HepG2 (cell line): ENCODE measurements around the gene TXNRD3. TPM values are rescaled to one million over a fixed set of nuclear protein-coding genes. Genes with fewer than 3 reads are reported as not detected.

Experiments used
- ATAC-seq: fragments of 200-7000 bp; cut with Tn5 transposase; 3 replicates; pipeline ENCODE4 v1.9.1; 2020; ENCODE audit warnings: mild to moderate bottlenecking, moderate library complexity
- BruUV-seq: library from RNA; stranded (reverse); fragments of 400-500 nt; replicated peaks from 2 replicates; lab custom pipeline; 2021; lab: Mats Ljungman, UMichigan
- CTCF ChIA-PET: fragments of 300-600 bp; formaldehyde crosslinking; extraction: SDS; loops from one replicate; lab custom pipeline; 2021; ENCODE audit warnings: low total read pairs, inconsistent platforms, low intra/inter-chr PET ratio; lab: Yijun Ruan, JAX
- POLR2A ChIA-PET: fragments of 350-600 bp; sonication (Branson Sonifier 250); formaldehyde crosslinking; loops from one replicate; lab custom pipeline; 2020; ENCODE audit warnings: antibody characterized with exemption, inconsistent platforms; lab: Yijun Ruan, JAX
- DNase-seq: peaks from one replicate; pipeline ENCODE4 v3.0.0-alpha.2; 2015; ENCODE audit warnings: low spot score
- FAIRE-seq: peaks from 3 replicates; lab custom pipeline; 2011; peaks lifted over from hg19 to GRCh38; lab: Jason Lieb, UNC
- H2AFZ ChIP-seq: one replicate; pipeline ENCODE4 v1.6.1; 2011; ENCODE audit warnings: low read length, inconsistent platforms
- H3K27ac ChIP-seq: fragments of 300-600 bp; 3 replicates; pipeline ENCODE4 v1.8.0; 2011; ENCODE audit warnings: mixed run types, mild to moderate bottlenecking, mixed read lengths, low read length, inconsistent platforms; ENCODE audit not compliant: insufficient read depth; ENCODE audit errors: extremely low read length
- H3K27me3 ChIP-seq, 2 experiments: fragments of 200-600 bp in 1 of 2; 2 replicates in 1 of 2; 3 replicates in 1 of 2; pipeline versions ENCODE4 v1.6.0 to v1.8.0; 2011; ENCODE audit warnings: low read length in 2 of 2, mild to moderate bottlenecking in 2 of 2, moderate library complexity in 2 of 2, inconsistent platforms in 1 of 2; ENCODE audit not compliant: insufficient read depth in 2 of 2, control insufficient read depth in 1 of 2
- H3K36me3 ChIP-seq, 2 experiments: fragments of 200-600 bp in 1 of 2; replicated peaks in 1 of 2; 2 replicates in 1 of 2; 3 replicates in 1 of 2; pipeline versions ENCODE4 v1.5.1 to v1.8.0; 2011; ENCODE audit warnings: low read length in 2 of 2, inconsistent platforms in 1 of 2; ENCODE audit not compliant: insufficient read depth in 2 of 2, control insufficient read depth in 1 of 2
- H3K4me1 ChIP-seq: 2 replicates; pipeline ENCODE4 v1.5.1; 2012; ENCODE audit warnings: low read length, inconsistent platforms; ENCODE audit not compliant: insufficient read depth
- H3K4me2 ChIP-seq: 2 replicates; pipeline ENCODE4 v1.6.0; 2011; ENCODE audit warnings: low read depth, low read length, inconsistent platforms
- H3K4me3 ChIP-seq, 3 experiments: fragments of 200-600 bp in 1 of 3; sonication (generic), shearing (Covaris generic) in 1 of 3; replicated peaks in 1 of 3; 2 replicates each; pipeline ENCODE4 v1.5.1; 2011 to 2016; ENCODE audit warnings: low read length in 3 of 3, inconsistent platforms in 2 of 3, low read depth in 2 of 3, mild to moderate bottlenecking in 2 of 3, control low read depth in 1 of 3, mixed read lengths in 1 of 3; ENCODE audit not compliant: insufficient read depth in 1 of 3
- H3K79me2 ChIP-seq: one replicate; pipeline ENCODE4 v1.6.1; 2011; ENCODE audit warnings: low read length, inconsistent platforms; ENCODE audit not compliant: insufficient read depth
- H3K9ac ChIP-seq: 2 replicates; pipeline ENCODE4 v1.6.0; 2011; ENCODE audit warnings: mild to moderate bottlenecking, low read depth, low read length, inconsistent platforms; ENCODE audit not compliant: insufficient read depth
- H3K9me3 ChIP-seq: 2 replicates; pipeline ENCODE4 v1.5.1; 2012; ENCODE audit warnings: mild to moderate bottlenecking, low read length
- H4K20me1 ChIP-seq: 2 replicates; pipeline ENCODE4 v1.6.0; 2011; ENCODE audit warnings: inconsistent platforms, mild to moderate bottlenecking, low read length, moderate library complexity; ENCODE audit not compliant: insufficient read depth
- ZNF264 ChIP-seq: sonication (generic); formaldehyde crosslinking; IDR thresholded peaks from 2 replicates; pipeline ENCODE4 v1.4.0; 2020; ENCODE audit warnings: missing genetic modification reagents
- ZNF552 ChIP-seq: sonication (generic); formaldehyde crosslinking; IDR thresholded peaks from 2 replicates; pipeline ENCODE4 v1.9.0; 2022; ENCODE audit warnings: missing genetic modification reagents, mild to moderate bottlenecking, borderline replicate concordance
- ZNF878 ChIP-seq: sonication (generic); formaldehyde crosslinking; IDR thresholded peaks from 2 replicates; pipeline ENCODE4 v1.8.1; 2023; ENCODE audit warnings: mild to moderate bottlenecking, missing genetic modification reagents, moderate library complexity
- WGBS: methylation state at CpG from one replicate; pipeline ENCODE4 v1.1.6; 2017; ENCODE audit warnings: low lambda C conversion rate; 5-methylcytosine and 5-hydroxymethylcytosine counted together
- in situ Hi-C: cut with HindIII; loops from 2 replicates; pipeline ENCODE4 v1.10.0; 2017; ENCODE audit warnings: low pct_unique_long_range_greater_than_20kb; ENCODE audit not compliant: extremely low pct_ligation_motif_present
- intact Hi-C: fragments of 100-400 bp; cut with micrococcal nuclease; formaldehyde crosslinking; loops from one replicate; pipeline ENCODE4 v1.10.0; 2022; ENCODE audit not compliant: unreplicated experiment
- polyA plus RNA-seq, 8 experiments: library from polyadenylated mRNA; depleted of rRNA in 3 of 8; stranded (reverse) in 7 of 8; unstranded in 1 of 8; fragments of >200 nt; fragmentation: Illumina TruSeq in 4 of 8; extraction: Trizol in 4 of 8; gene quantifications; 2 replicates each; pipeline versions ENCODE4 v1.2.1 to v1.2.3, GENCODE V29; 2011 to 2016; ENCODE audit warnings: low read depth in 4 of 8, missing spikeins in 1 of 8, mixed read lengths in 1 of 8; ENCODE audit not compliant: insufficient read depth in 1 of 8
- total RNA-seq, 5 experiments: library from RNA; depleted of rRNA; stranded (reverse); fragments of >200 nt; fragmentation: Illumina TruSeq; extraction: Trizol; gene quantifications; 2 replicates each; pipeline ENCODE4 v1.2.3, GENCODE V29; 2016; ENCODE audit warnings: low read depth in 1 of 5
- TF ChIP-seq, protein P1 (sequence below): sonication (generic); formaldehyde crosslinking; conservative IDR thresholded peaks from 2 replicates; pipeline ENCODE4 v1.4.0; 2020; ENCODE audit warnings: missing genetic modification reagents
- TF ChIP-seq, protein P2 (sequence below): sonication (generic); formaldehyde crosslinking; IDR thresholded peaks from 2 replicates; pipeline ENCODE4 v1.5.0; 2020; ENCODE audit warnings: missing genetic modification reagents, mild to moderate bottlenecking, borderline replicate concordance

Gene TXNRD3
- total and polyA plus RNA-seq, 2 of the 13 experiments (the other 11 are each of a cell fraction or from before 2014, with no cell fraction given) = 4.8 to 20.7 TPM

DNA sequence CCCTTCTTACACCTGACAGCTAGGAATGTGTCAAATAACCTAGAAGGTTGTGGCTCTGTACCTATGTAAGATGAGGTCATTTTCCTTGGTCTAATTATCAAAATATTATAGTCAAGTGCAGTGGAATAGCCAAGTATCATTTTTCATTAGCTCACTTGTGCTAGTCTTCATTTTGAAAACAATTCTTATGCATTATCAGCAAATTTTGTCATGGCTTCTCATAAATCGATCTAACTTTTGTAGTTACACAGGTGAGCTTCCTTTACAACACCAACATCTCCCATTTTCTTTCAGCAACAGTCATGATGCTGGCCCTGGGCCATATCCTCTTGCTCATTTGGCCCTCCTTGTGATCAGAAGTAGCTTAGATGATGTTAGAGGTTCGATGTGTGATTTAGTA, 10.3 kb downstream of the TXNRD3 start:
- DNase-seq = no peak
- H3K27ac ChIP-seq = no peak overlapping the region
- 73% methylated on average over 2 of the region's 2 CpGs for WGBS
- H3K36me3 ChIP-seq = peaks cover 2 to 30% of the 10 kb centered on the region in 2 experiments
- TF ChIP-seq ZNF552 (CRISPR knock-in tag) = no peak
- TF ChIP-seq, protein P1, sequence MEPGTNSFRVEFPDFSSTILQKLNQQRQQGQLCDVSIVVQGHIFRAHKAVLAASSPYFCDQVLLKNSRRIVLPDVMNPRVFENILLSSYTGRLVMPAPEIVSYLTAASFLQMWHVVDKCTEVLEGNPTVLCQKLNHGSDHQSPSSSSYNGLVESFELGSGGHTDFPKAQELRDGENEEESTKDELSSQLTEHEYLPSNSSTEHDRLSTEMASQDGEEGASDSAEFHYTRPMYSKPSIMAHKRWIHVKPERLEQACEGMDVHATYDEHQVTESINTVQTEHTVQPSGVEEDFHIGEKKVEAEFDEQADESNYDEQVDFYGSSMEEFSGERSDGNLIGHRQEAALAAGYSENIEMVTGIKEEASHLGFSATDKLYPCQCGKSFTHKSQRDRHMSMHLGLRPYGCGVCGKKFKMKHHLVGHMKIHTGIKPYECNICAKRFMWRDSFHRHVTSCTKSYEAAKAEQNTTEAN = no peak
- TF ChIP-seq ZNF878 (CRISPR knock-in tag) = no peak
- TF ChIP-seq ZNF264 (CRISPR knock-in tag) = no peak
- no peak for FAIRE-seq
- no peaks in the 10 kb centered on the region for H3K4me1 ChIP-seq
- H3K4me2 ChIP-seq = no peak overlapping the region
- no peak for ATAC-seq
- H2AFZ ChIP-seq = no peak overlapping the region
- no peak overlapping the region for H3K4me3 ChIP-seq
- no TSS peak for BruUV-seq
- no peaks in the 10 kb centered on the region for H3K79me2 ChIP-seq
- H3K27me3 ChIP-seq = no peaks in the 10 kb centered on the region
- ChIA-PET CTCF (no interaction called here), POLR2A (no interaction called here)
- in situ Hi-C loops (no loop called here), intact Hi-C loops (no loop called here)
- no peaks in the 10 kb centered on the region for H3K9me3 ChIP-seq
- H4K20me1 ChIP-seq = no peaks in the 10 kb centered on the region
- no peak overlapping the region for H3K9ac ChIP-seq

DNA sequence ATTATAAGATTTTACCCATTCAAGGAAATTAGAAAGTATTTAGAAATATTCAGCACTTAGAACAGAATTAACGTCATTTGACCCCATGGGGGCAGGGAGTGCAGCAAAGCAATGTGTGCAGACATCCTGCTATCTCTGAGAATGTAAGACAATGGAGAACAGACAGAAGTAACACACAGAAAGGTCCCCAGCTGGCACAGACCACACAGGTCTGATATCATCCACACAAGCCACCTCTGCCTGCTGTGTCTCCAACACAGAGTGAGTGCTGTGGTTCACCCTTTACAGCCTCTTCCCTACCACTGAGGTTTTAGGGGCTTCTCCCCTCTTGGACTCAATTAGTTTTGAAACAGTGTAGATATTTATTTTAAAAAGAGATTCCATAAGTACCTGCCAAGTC, 16.1 kb downstream of the TXNRD3 start:
- POLR2A ChIA-PET = no interaction called here
- no peaks in the 10 kb centered on the region for H3K27me3 ChIP-seq
- ATAC-seq = no peak
- WGBS = 93% methylated on average over 1 of the region's 1 CpG
- intact Hi-C loops (no loop called here), in situ Hi-C loops (no loop called here)
- no peak overlapping the region for H3K9ac ChIP-seq
- DNase-seq = no peak
- no peaks in the 10 kb centered on the region for H4K20me1 ChIP-seq
- peaks cover 5 to 33% of the 10 kb centered on the region in 2 experiments for H3K36me3 ChIP-seq
- H3K4me2 ChIP-seq = no peak overlapping the region
- CTCF ChIA-PET = no interaction called here
- no peak overlapping the region for H3K4me3 ChIP-seq
- H3K4me1 ChIP-seq = no peaks in the 10 kb centered on the region
- no peak overlapping the region for H2AFZ ChIP-seq
- no peaks in the 10 kb centered on the region for H3K79me2 ChIP-seq
- H3K9me3 ChIP-seq = no peaks in the 10 kb centered on the region
- no peak for FAIRE-seq
- no peak overlapping the region for H3K27ac ChIP-seq
- no TSS peak for BruUV-seq
- TF ChIP-seq, protein P2, sequence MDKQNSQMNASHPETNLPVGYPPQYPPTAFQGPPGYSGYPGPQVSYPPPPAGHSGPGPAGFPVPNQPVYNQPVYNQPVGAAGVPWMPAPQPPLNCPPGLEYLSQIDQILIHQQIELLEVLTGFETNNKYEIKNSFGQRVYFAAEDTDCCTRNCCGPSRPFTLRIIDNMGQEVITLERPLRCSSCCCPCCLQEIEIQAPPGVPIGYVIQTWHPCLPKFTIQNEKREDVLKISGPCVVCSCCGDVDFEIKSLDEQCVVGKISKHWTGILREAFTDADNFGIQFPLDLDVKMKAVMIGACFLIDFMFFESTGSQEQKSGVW (CRISPR knock-in tag) = no peak
- TF ChIP-seq, all 625 proteins: peak for 0
